ENCODE results near the gene SLC10A7. TPM values are rescaled to one million over a fixed set of nuclear protein-coding genes. Genes with fewer than 3 reads are reported as not detected.
A peak's percentile ranks its signal among the peaks of the same experiment; 100 is the strongest.

Gene SLC10A7
- total and polyA plus RNA-seq, 2 of the 4 experiments (the other 2 are of a cell fraction) = 5.2 to 8.4 TPM

GRCh38 chr4:146470604-146471003 is 51.1 kb downstream of the SLC10A7 start:
- Histone ChIP-seq H3K79me1 (ENCODE audit: low read depth in 1 of 2, low read length in 2 of 2) (no peaks in the 10 kb centered on the region; a peak in 1 of 4 replicates), H4K20me1 (ENCODE audit: insufficient read depth, low read length) (no peaks in the 10 kb centered on the region), H4K8ac (ENCODE audit: low read depth in 2 of 2, low read length in 2 of 2) (no peak overlapping the region), H2AK9ac (replicated peaks; ENCODE audit: low read depth, low read length, poor library complexity) (no peak overlapping the region), H3K9me1 (ENCODE audit: insufficient read depth, low read length) (peaks cover 4% of the 10 kb centered on the region), H3K27me3 (ENCODE audit: control insufficient read depth, insufficient read depth, low read length) (no peaks in the 10 kb centered on the region), H4K5ac (ENCODE audit: low read depth, low read length) (no peak overlapping the region), H2AK5ac (ENCODE audit: low read depth, low read length) (no peak overlapping the region), H3K4me2 (ENCODE audit: low read depth, low read length) (no peak overlapping the region), H3K4me1 (ENCODE audit: control insufficient read depth, insufficient read depth, low read length) (no peaks in the 10 kb centered on the region), H2BK120ac (ENCODE audit: low read depth, low read length) (no peak overlapping the region), H3K56ac (ENCODE audit: extremely low read depth, insufficient read depth, low read length) (no peak overlapping the region), H3K4ac (ENCODE audit: low read depth, low read length) (no peak overlapping the region), H3K18ac (ENCODE audit: low read depth, low read length) (no peak overlapping the region), H2BK15ac (ENCODE audit: low read depth, low read length) (no peak overlapping the region), H3K4me3 (ENCODE audit: insufficient read depth, low read depth, low read length) (no peak overlapping the region), H3K27ac (ENCODE audit: insufficient read depth, low read length) (no peak overlapping the region), H3K9me3 (ENCODE audit: control insufficient read depth, insufficient read depth, low read length) (no peaks in the 10 kb centered on the region), H3K9ac (ENCODE audit: low read depth, low read length) (no peak overlapping the region), H3K36me3 (ENCODE audit: control insufficient read depth, insufficient read depth, low read length) (0 out of 2 replicates have a peak, but pooled peaks cover 1% of the 10 kb centered on the region), H2AFZ (replicated peaks; ENCODE audit: low read length, poor library complexity) (no peak overlapping the region), H3K14ac (replicated peaks; ENCODE audit: low read depth, low read length) (no peak overlapping the region), H2BK20ac (ENCODE audit: low read depth, low read length) (no peak overlapping the region), H2BK5ac (ENCODE audit: low read depth, low read length, poor library complexity, severe bottlenecking) (no peak overlapping the region), H4K91ac (ENCODE audit: insufficient read depth, low read depth, low read length) (no peak overlapping the region), H3K23ac (ENCODE audit: low read depth, low read length) (no peak overlapping the region)
- BruUV-seq (replicated peaks) = no TSS peak
- peak; percentile 21 for DNase-seq
- in situ Hi-C loops (cut with MboI; ENCODE audit: low sequenced_read_pairs) = no loop called here
- dilution Hi-C loops (cut with HindIII; ENCODE audit: low sequenced_read_pairs, unreplicated experiment) = no loop called here
- ChIA-PET POLR2A (ENCODE audit: unreplicated experiment) (no interaction called here), CTCF (no interaction called here)
- peak; percentile 61; the same call in 1 of the 2 replicates for ATAC-seq (ENCODE audit: low read depth)
- intact Hi-C loops (cut with micrococcal nuclease) = no loop called here
- TF ChIP-seq ELK1 (IDR thresholded peaks at IDR 0.05; ENCODE audit: borderline replicate concordance, low read depth, low read length) (no peak), MAFK (IDR thresholded peaks at IDR 0.05; ENCODE audit: low read depth, low read length) (peak; percentile 43; the same call in 1 of the 2 replicates)
